OCI-LY3 (cell line): ENCODE data around the gene ZSWIM2.

ENCODE experiments used
- H2AFZ ChIP-seq: fragments of 200-600, 300-600 bp; shearing (Covaris generic); 2 replicates; pipeline ENCODE4 v1.6.0; 2014; ENCODE audit warnings: antibody characterized with exemption, low read depth, low read length
- H3K27ac ChIP-seq: fragments of 200-600, 300-600 bp; sonication (generic); 2 replicates; pipeline ENCODE4 v1.5.1; 2014; ENCODE audit warnings: mild to moderate bottlenecking, low read length, moderate library complexity, mixed read lengths
- H3K27me3 ChIP-seq: fragments of 200-600, 300-600 bp; sonication (generic); 2 replicates; pipeline ENCODE4 v1.6.1; 2014; ENCODE audit warnings: low read depth, low read length, mixed read lengths
- H3K36me3 ChIP-seq: fragments of 200-600, 300-600 bp; sonication (generic); replicated peaks from 2 replicates; pipeline ENCODE3; 2014; ENCODE audit warnings: low read depth, low read length, mixed read lengths
- H3K4me1 ChIP-seq: fragments of 300-600, 200-600 bp; sonication (generic); 2 replicates; pipeline ENCODE4 v1.6.1; 2014; ENCODE audit warnings: low read length, mixed read lengths
- H3K4me2 ChIP-seq: fragments of 200-600, 300-600 bp; sonication (generic); 2 replicates; pipeline ENCODE4 v1.6.1; 2014; ENCODE audit warnings: low read length, mixed read lengths
- H3K4me3 ChIP-seq: fragments of 300-600, 200-600 bp; sonication (generic); 2 replicates; pipeline ENCODE4 v1.5.1; 2014; ENCODE audit warnings: antibody characterized with exemption, mild to moderate bottlenecking, low read length, moderate library complexity
- H3K79me2 ChIP-seq: fragments of 300-600, 200-600 bp; shearing (Covaris generic); 2 replicates; pipeline ENCODE4 v1.6.1; 2014; ENCODE audit warnings: mild to moderate bottlenecking, low read length, mixed read lengths
- H3K9ac ChIP-seq: fragments of 300-600, 200-600 bp; shearing (Covaris generic); 2 replicates; pipeline ENCODE4 v1.6.0; 2014; ENCODE audit warnings: mild to moderate bottlenecking, low read length, moderate library complexity
- H3K9me3 ChIP-seq: fragments of 200-600, 300-600 bp; shearing (Covaris generic); 2 replicates; pipeline ENCODE4 v1.6.1; 2014; ENCODE audit warnings: low read length, mixed read lengths; ENCODE audit not compliant: insufficient read depth
- H4K20me1 ChIP-seq: fragments of 200-600, 300-600 bp; sonication (generic); 2 replicates; pipeline ENCODE4 v1.6.1; 2016; ENCODE audit warnings: low read length, mixed read lengths; ENCODE audit not compliant: insufficient read depth
- CTCF ChIP-seq: fragments of 200-600, 300-600 bp; sonication (generic); IDR thresholded peaks from 2 replicates; pipeline ENCODE4 v1.5.1; 2014; ENCODE audit warnings: antibody characterized with exemption, low read length, low read depth
- EZH2phosphoT487 ChIP-seq: fragments of 200-600 bp; shearing (Covaris generic); IDR thresholded peaks from 2 replicates; pipeline ENCODE4 v1.6.1; 2018; ENCODE audit warnings: antibody characterized with exemption, mixed run types, low read depth

The ZSWIM2 gene

GRCh38 chr2:186874713-186875112 is 25.7 kb upstream of the ZSWIM2 start:
- H3K4me3 ChIP-seq = no peak overlapping the region
- H3K27ac ChIP-seq = no peak overlapping the region
- H3K27me3 ChIP-seq = no peaks in the 10 kb centered on the region
- TF ChIP-seq CTCF = no peak
- TF ChIP-seq EZH2phosphoT487 = no peak
- H3K36me3 ChIP-seq = no peaks in the 10 kb centered on the region
- no peak overlapping the region for H2AFZ ChIP-seq
- H3K4me1 ChIP-seq = no peaks in the 10 kb centered on the region
- H3K9ac ChIP-seq = no peak overlapping the region
- no peaks in the 10 kb centered on the region for H3K9me3 ChIP-seq
- H4K20me1 ChIP-seq = no peaks in the 10 kb centered on the region
- H3K79me2 ChIP-seq = no peaks in the 10 kb centered on the region
- no peak overlapping the region for H3K4me2 ChIP-seq

- H3K9ac ChIP-seq = no peak overlapping the region
Observed at GRCh38 chr2:186871881-186872280, 22.9 kb upstream of the ZSWIM2 start.

GRCh38 chr2:186868344-186868743 is 19.4 kb upstream of the ZSWIM2 start:
- TF ChIP-seq CTCF (no peak), EZH2phosphoT487 (no peak)
- H3K27ac ChIP-seq = no peak overlapping the region
- H3K36me3 ChIP-seq = no peaks in the 10 kb centered on the region
- H3K27me3 ChIP-seq = no peaks in the 10 kb centered on the region
- H3K4me1 ChIP-seq = no peaks in the 10 kb centered on the region
- H3K79me2 ChIP-seq = no peaks in the 10 kb centered on the region
- H3K9ac ChIP-seq = no peak overlapping the region
- H2AFZ ChIP-seq = no peak overlapping the region
- no peak overlapping the region for H3K4me2 ChIP-seq
- H3K4me3 ChIP-seq = no peak overlapping the region
- H4K20me1 ChIP-seq = no peaks in the 10 kb centered on the region
- H3K9me3 ChIP-seq = no peaks in the 10 kb centered on the region

More at GRCh38 chr2:186871881-186872280, 22.9 kb upstream of the ZSWIM2 start:
- Histone ChIP-seq H4K20me1 (no peaks in the 10 kb centered on the region), H3K27me3 (no peaks in the 10 kb centered on the region), H3K4me2 (no peak overlapping the region), H2AFZ (no peak overlapping the region), H3K27ac (no peak overlapping the region), H3K79me2 (no peaks in the 10 kb centered on the region), H3K9me3 (no peaks in the 10 kb centered on the region), H3K4me1 (no peaks in the 10 kb centered on the region), H3K4me3 (no peak overlapping the region), H3K36me3 (no peaks in the 10 kb centered on the region)
- TF ChIP-seq CTCF (no peak), EZH2phosphoT487 (no peak)

GRCh38 chr2:186862869-186863709 is 14.1 kb upstream of the ZSWIM2 start:
- H2AFZ ChIP-seq = no peak overlapping the region
- no peaks in the 10 kb centered on the region for H3K36me3 ChIP-seq
- no peak overlapping the region for H3K9ac ChIP-seq
- no peak overlapping the region for H3K4me2 ChIP-seq
- H4K20me1 ChIP-seq = no peaks in the 10 kb centered on the region
- H3K79me2 ChIP-seq = no peaks in the 10 kb centered on the region
- TF ChIP-seq EZH2phosphoT487 (no peak), CTCF (peak; percentile 86)
- H3K9me3 ChIP-seq = no peaks in the 10 kb centered on the region
- H3K4me3 ChIP-seq = no peak overlapping the region
- no peaks in the 10 kb centered on the region for H3K27me3 ChIP-seq
- no peak overlapping the region for H3K27ac ChIP-seq
- H3K4me1 ChIP-seq = no peaks in the 10 kb centered on the region
